ENCODE measurements around the gene LY6G5C.

DNA sequence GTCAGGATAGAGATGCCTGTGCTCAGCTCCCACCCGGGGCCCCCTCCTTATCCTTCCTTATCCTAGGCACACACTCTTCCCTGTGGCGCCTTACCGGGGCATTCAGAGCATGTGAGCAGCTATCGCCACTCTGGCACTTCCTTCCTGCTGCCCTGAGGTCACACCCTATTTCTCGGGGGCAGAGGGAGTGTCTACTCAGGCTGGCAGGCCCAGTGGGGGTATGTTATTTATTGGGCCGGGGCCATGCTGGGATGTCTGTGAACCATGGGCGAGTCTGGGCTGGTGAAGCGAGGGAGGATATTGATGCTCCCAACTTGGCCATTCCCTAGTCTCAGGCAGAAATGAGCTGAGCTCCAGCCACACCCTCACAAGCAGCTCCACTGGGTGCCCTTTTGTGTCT, 30.4 kb upstream of the LY6G5C start:
- no peak for TF ChIP-seq POLR2A (IDR thresholded peaks at IDR 0.05; ENCODE audit: borderline replicate concordance, extremely low read depth, insufficient read depth, insufficient read length)
- no peak for TF ChIP-seq EZH2 (IDR thresholded peaks at IDR 0.05)
- no peak for TF ChIP-seq TCF7L2 (IDR thresholded peaks at IDR 0.05; ENCODE audit: borderline replicate concordance, extremely low read depth, insufficient read depth, insufficient read length)
